NCI-H1930 (cell line): Measurements from ENCODE around the gene GREM2.

Experiments
- DNase-seq, 2 experiments: peaks; one replicate each; lab custom pipeline; 2025; lab: John Stamatoyannopoulos, UW

The GREM2 gene

GRCh38 chr1:240455228-240455821 lies 156.6 kb downstream of the GREM2 start:
- no peak for DNase-seq

GRCh38 chr1:240445369-240445768 lies 166.6 kb downstream of the GREM2 start:
- DNase-seq: no peak

- DNase-seq: no peak
Measured at GRCh38 chr1:240441669-240442068, 170.3 kb downstream of the GREM2 start.
